Raji (cell line): ENCODE measurements around the gene AMT.

Source experiments
- POLR2A ChIP-seq: IDR thresholded peaks from 2 replicates; pipeline ENCODE4 v1.6.1; 2011; ENCODE audit warnings: low read depth, low read length, control low read depth; ENCODE audit not compliant: insufficient read depth

The AMT gene

GRCh38 chr3:49411968-49412631 lies 10.2 kb downstream of the AMT start, which contains the start of the genes RHOA and TCTA:
RHOA (minus strand) TSS chr3:49411976; CDS start chr3:49375589, 36,387 bp downstream.
TCTA (plus strand) TSS chr3:49412423; CDS start chr3:49412427, 4 bp downstream.
- peak; percentile 100 for TF ChIP-seq POLR2A

- TF ChIP-seq POLR2A: no peak
These were observed 10.7 kb downstream of the AMT start for GRCh38 chr3:49411535-49411967.

- TF ChIP-seq POLR2A: no peak
These were observed 11.3 kb downstream of the AMT start for GRCh38 chr3:49410846-49411534.

GRCh38 chr3:49410066-49410845 lies 12.0 kb downstream of the AMT start:
- TF ChIP-seq POLR2A: no peak

- no peak for TF ChIP-seq POLR2A
These were observed 15.4 kb downstream of the AMT start for GRCh38 chr3:49406571-49407565.

- TF ChIP-seq POLR2A: no peak
These were observed 18.4 kb downstream of the AMT start for GRCh38 chr3:49403891-49404290.

- TF ChIP-seq POLR2A: no peak
These were observed 20.5 kb downstream of the AMT start for GRCh38 chr3:49401766-49402165.

- TF ChIP-seq POLR2A: no peak
These were observed 22.8 kb downstream of the AMT start for GRCh38 chr3:49399461-49399860.

- no peak for TF ChIP-seq POLR2A
These were observed 24.8 kb downstream of the AMT start for GRCh38 chr3:49397470-49397869.

GRCh38 chr3:49389297-49389696 lies 33.0 kb downstream of the AMT start:
- TF ChIP-seq POLR2A: no peak

- TF ChIP-seq POLR2A: no peak
These were observed 33.9 kb downstream of the AMT start for GRCh38 chr3:49388289-49388820.

- TF ChIP-seq POLR2A: no peak
These were observed 34.6 kb downstream of the AMT start for GRCh38 chr3:49387721-49388120.

GRCh38 chr3:49386056-49386756 lies 36.1 kb downstream of the AMT start:
- TF ChIP-seq POLR2A: no peak

GRCh38 chr3:49385617-49386016 lies 36.7 kb downstream of the AMT start:
- TF ChIP-seq POLR2A: no peak
